Muscle of arm (tissue), 12 donors: ENCODE measurements around the gene CD164. TPM values are rescaled to one million over a fixed set of nuclear protein-coding genes. Genes with fewer than 3 reads are reported as not detected.
"Not testable (repeated sequence)": the region's sequence is repeated elsewhere in the genome, so short reads cannot be mapped to it uniquely, and the experiment has no call there.

Experiments
- DNase-seq: peaks from one replicate; pipeline ENCODE4 v3.0.0-alpha.2; 2013
- polyA plus RNA-seq, 12 donors: library from polyadenylated mRNA; unstranded; fragments of 120-200 nt; gene quantifications; one replicate each; pipeline ENCODE4 v1.2.1, GENCODE V29; 2013; ENCODE audit not compliant: insufficient read length in 12 of 12

Gene CD164
- polyA plus RNA-seq, 12 donors, result 225 to 405 (median 292) TPM; not detected in 1

- peak; percentile 97 for DNase-seq
These were observed 540 bp upstream of the CD164 start for GRCh38 chr6:109382576-109383437.

- peak; percentile 33 for DNase-seq
These were observed 1.1 kb downstream of the CD164 start for GRCh38 chr6:109381061-109381746.

- no peak for DNase-seq
These were observed 2.6 kb downstream of the CD164 start for GRCh38 chr6:109379711-109380110.

- no peak for DNase-seq
These were observed 4.5 kb downstream of the CD164 start for GRCh38 chr6:109377717-109378116.

- DNase-seq, result no peak
These were observed 7.9 kb downstream of the CD164 start for GRCh38 chr6:109374326-109374892.

- no peak for DNase-seq
These were observed 8.5 kb downstream of the CD164 start for GRCh38 chr6:109373762-109374161.

GRCh38 chr6:109373331-109373730, 8.9 kb downstream of the CD164 start:
- no peak for DNase-seq

GRCh38 chr6:109372130-109372529, 10.1 kb downstream of the CD164 start:
- DNase-seq, result no peak

GRCh38 chr6:109370792-109371191, 11.5 kb downstream of the CD164 start:
- DNase-seq, result no peak

GRCh38 chr6:109370336-109370735, 11.9 kb downstream of the CD164 start:
- no peak for DNase-seq

- no peak for DNase-seq
These were observed 12.5 kb downstream of the CD164 start for GRCh38 chr6:109369728-109370127.

GRCh38 chr6:109364382-109365078, 17.7 kb downstream of the CD164 start:
- not testable (repeated sequence) for DNase-seq

- DNase-seq, result no peak
These were observed 18.5 kb downstream of the CD164 start for GRCh38 chr6:109363753-109364152.

- no peak for DNase-seq
These were observed 20.0 kb downstream of the CD164 start for GRCh38 chr6:109362102-109362884.

GRCh38 chr6:109360791-109361190, 21.5 kb downstream of the CD164 start:
- DNase-seq, result no peak

- no peak for DNase-seq
These were observed 22.0 kb downstream of the CD164 start for GRCh38 chr6:109360281-109360680.

GRCh38 chr6:109359248-109359647, 23.0 kb downstream of the CD164 start:
- DNase-seq, result no peak

- DNase-seq, result no peak
These were observed 24.1 kb downstream of the CD164 start for GRCh38 chr6:109358204-109358603.

GRCh38 chr6:109356237-109356636, 26.0 kb downstream of the CD164 start:
- DNase-seq, result no peak

GRCh38 chr6:109351231-109352130, 30.8 kb downstream of the CD164 start:
- no peak for DNase-seq
